GM21723 (cell line): ENCODE data around the gene ARHGEF39.

Source experiments
- ATAC-seq: cut with Tn5 transposase; IDR thresholded peaks from one replicate; pipeline ENCODE4 v1.9.1; 2021; ENCODE audit warnings: mild to moderate bottlenecking, moderate library complexity; ENCODE audit not compliant: unreplicated experiment

The ARHGEF39 gene

GRCh38 chr9:35664531-35665470, at the start of gene ARHGEF39:
TSS of gene ARHGEF39 (minus strand) at chr9:35665195. CDS start at chr9:35665169, 26 bp downstream.
- ATAC-seq = peak; percentile 70

- no peak for ATAC-seq
Measured at GRCh38 chr9:35714123-35714522, 49.1 kb upstream of the ARHGEF39 start.

GRCh38 chr9:35713578-35713977, 48.6 kb upstream of the ARHGEF39 start:
- ATAC-seq = no peak

- no peak for ATAC-seq
Measured at GRCh38 chr9:35712762-35713400, 47.9 kb upstream of the ARHGEF39 start.

- no peak for ATAC-seq
Measured at GRCh38 chr9:35711501-35712428, 46.8 kb upstream of the ARHGEF39 start.

GRCh38 chr9:35710818-35711500, 46.0 kb upstream of the ARHGEF39 start:
- ATAC-seq = no peak

- no peak for ATAC-seq
Measured at GRCh38 chr9:35708146-35708545, 43.2 kb upstream of the ARHGEF39 start.

- no peak for ATAC-seq
Measured at GRCh38 chr9:35706951-35707350, 42.0 kb upstream of the ARHGEF39 start.

- no peak for ATAC-seq
Measured at GRCh38 chr9:35705836-35706430, 40.9 kb upstream of the ARHGEF39 start.

- ATAC-seq = no peak
Measured at GRCh38 chr9:35705372-35705771, 40.4 kb upstream of the ARHGEF39 start.

GRCh38 chr9:35703906-35704672, 39.1 kb upstream of the ARHGEF39 start:
- no peak for ATAC-seq

GRCh38 chr9:35702696-35703095, 37.7 kb upstream of the ARHGEF39 start:
- ATAC-seq = no peak

GRCh38 chr9:35700942-35701341, 35.9 kb upstream of the ARHGEF39 start:
- no peak for ATAC-seq

GRCh38 chr9:35700031-35700430, 35.0 kb upstream of the ARHGEF39 start:
- no peak for ATAC-seq

- no peak for ATAC-seq
Measured at GRCh38 chr9:35698231-35698630, 33.2 kb upstream of the ARHGEF39 start.

GRCh38 chr9:35697486-35697885, 32.5 kb upstream of the ARHGEF39 start:
- no peak for ATAC-seq

GRCh38 chr9:35696520-35697215, 31.7 kb upstream of the ARHGEF39 start:
- ATAC-seq = peak; percentile 79

- no peak for ATAC-seq
Measured at GRCh38 chr9:35695943-35696401, 31.0 kb upstream of the ARHGEF39 start.
